Activated CD4-positive, alpha-beta T cell treated with anti-CD3 and anti-CD28 coated beads for 24 hours (primary cell): ENCODE results near the gene HTRA1.

Experiments
- DNase-seq, 2 donors: peaks; one replicate each; pipeline ENCODE4 v3.0.0-alpha.2; 2020; ENCODE audit warnings: low read depth in 2 of 2

HTRA1 gene

GRCh38 chr10:122494833-122495232 lies 33.5 kb downstream of the HTRA1 start:
- DNase-seq: no peak

- DNase-seq: no peak
Observed at GRCh38 chr10:122495406-122496340, 34.3 kb downstream of the HTRA1 start.

- DNase-seq: no peak
Observed at GRCh38 chr10:122497241-122497640, 35.9 kb downstream of the HTRA1 start.

GRCh38 chr10:122498521-122498920 lies 37.2 kb downstream of the HTRA1 start:
- no peak for DNase-seq

GRCh38 chr10:122499012-122499411 lies 37.7 kb downstream of the HTRA1 start:
- DNase-seq: no peak

- DNase-seq: no peak
Observed at GRCh38 chr10:122499491-122499941, 38.2 kb downstream of the HTRA1 start.

GRCh38 chr10:122500194-122500593 lies 38.8 kb downstream of the HTRA1 start:
- no peak for DNase-seq

- no peak for DNase-seq
Observed at GRCh38 chr10:122500726-122501125, 39.4 kb downstream of the HTRA1 start.

GRCh38 chr10:122503012-122503411 lies 41.7 kb downstream of the HTRA1 start:
- no peak for DNase-seq

GRCh38 chr10:122503886-122504609 lies 42.7 kb downstream of the HTRA1 start:
- no peak for DNase-seq

GRCh38 chr10:122504610-122504950 lies 43.2 kb downstream of the HTRA1 start:
- DNase-seq: no peak

GRCh38 chr10:122505011-122505410 lies 43.7 kb downstream of the HTRA1 start:
- no peak for DNase-seq

GRCh38 chr10:122505885-122506645 lies 44.7 kb downstream of the HTRA1 start:
- DNase-seq: no peak

GRCh38 chr10:122507616-122508015 lies 46.3 kb downstream of the HTRA1 start:
- no peak for DNase-seq

- DNase-seq: no peak
Observed at GRCh38 chr10:122508021-122508420, 46.7 kb downstream of the HTRA1 start.

- DNase-seq: no peak
Observed at GRCh38 chr10:122509323-122509722, 48.0 kb downstream of the HTRA1 start.

- no peak for DNase-seq
Observed at GRCh38 chr10:122510326-122510725, 49.0 kb downstream of the HTRA1 start.

GRCh38 chr10:122510736-122511135 lies 49.4 kb downstream of the HTRA1 start:
- no peak for DNase-seq

- DNase-seq: no peak
Observed at GRCh38 chr10:122513053-122513452, 51.7 kb downstream of the HTRA1 start.

- DNase-seq: no peak
Observed at GRCh38 chr10:122514045-122514840, 52.9 kb downstream of the HTRA1 start.

GRCh38 chr10:122515022-122515424 lies 53.7 kb downstream of the HTRA1 start:
- no peak for DNase-seq
